NCI-H526 treated with DMSO at 0.1 percent for 48 hours (cell line): Measurements from ENCODE around the gene CEACAM18.
"Not testable (repeated sequence)": the region's sequence is repeated elsewhere in the genome, so short reads cannot be mapped to it uniquely, and the experiment has no call there.

Experiments used
- DNase-seq: peaks from one replicate; lab custom pipeline; 2025; lab: John Stamatoyannopoulos, UW

Gene CEACAM18

GRCh38 chr19:51461723-51462161 is 16.6 kb upstream of the CEACAM18 start:
- no peak for DNase-seq

GRCh38 chr19:51462276-51462675 is 16.1 kb upstream of the CEACAM18 start:
- DNase-seq = no peak

- no peak for DNase-seq
Measured at GRCh38 chr19:51462681-51463080, 15.7 kb upstream of the CEACAM18 start.

GRCh38 chr19:51463976-51464581 is 14.3 kb upstream of the CEACAM18 start:
- not testable (repeated sequence) for DNase-seq

GRCh38 chr19:51466723-51467122 is 11.6 kb upstream of the CEACAM18 start:
- no peak for DNase-seq

- DNase-seq = no peak
Measured at GRCh38 chr19:51467864-51468544, 10.3 kb upstream of the CEACAM18 start.

GRCh38 chr19:51468545-51468920 is 9.8 kb upstream of the CEACAM18 start:
- no peak for DNase-seq

GRCh38 chr19:51469162-51469561 is 9.2 kb upstream of the CEACAM18 start:
- no peak for DNase-seq

- no peak for DNase-seq
Measured at GRCh38 chr19:51469629-51470028, 8.7 kb upstream of the CEACAM18 start.

GRCh38 chr19:51470966-51471365 is 7.4 kb upstream of the CEACAM18 start:
- no peak for DNase-seq

- no peak for DNase-seq
Measured at GRCh38 chr19:51471527-51471926, 6.8 kb upstream of the CEACAM18 start.

- DNase-seq = no peak
Measured at GRCh38 chr19:51472607-51473006, 5.7 kb upstream of the CEACAM18 start.

- DNase-seq = peak; percentile 22
Measured at GRCh38 chr19:51473009-51473707, 5.2 kb upstream of the CEACAM18 start.

GRCh38 chr19:51476164-51476563 is 2.2 kb upstream of the CEACAM18 start:
- DNase-seq = no peak

- DNase-seq = no peak
Measured at GRCh38 chr19:51477344-51477743, 995 bp upstream of the CEACAM18 start.

GRCh38 chr19:51479531-51480331 is 1.4 kb downstream of the CEACAM18 start:
- no peak for DNase-seq

GRCh38 chr19:51480590-51480989 is 2.3 kb downstream of the CEACAM18 start:
- no peak for DNase-seq

GRCh38 chr19:51485960-51486660 is 7.8 kb downstream of the CEACAM18 start:
- no peak for DNase-seq

- no peak for DNase-seq
Measured at GRCh38 chr19:51488491-51488890, 10.2 kb downstream of the CEACAM18 start.

GRCh38 chr19:51489113-51489512 is 10.8 kb downstream of the CEACAM18 start:
- no peak for DNase-seq

GRCh38 chr19:51490676-51491075 is 12.3 kb downstream of the CEACAM18 start:
- DNase-seq = no peak

GRCh38 chr19:51491586-51491985 is 13.2 kb downstream of the CEACAM18 start:
- no peak for DNase-seq
